HL-60/S4 treated with retinoic acid at 250 ng/mL for 4 days and 3 days (cell line): ENCODE results near the gene ABCG1.

Source experiments
- in situ Hi-C: fragments of 300-500 bp; cut with MboI; formaldehyde crosslinking; loops from 2 replicates; pipeline ENCODE4 v1.7.0; 2022; ENCODE audit warnings: low sequenced_read_pairs

The ABCG1 gene

DNA sequence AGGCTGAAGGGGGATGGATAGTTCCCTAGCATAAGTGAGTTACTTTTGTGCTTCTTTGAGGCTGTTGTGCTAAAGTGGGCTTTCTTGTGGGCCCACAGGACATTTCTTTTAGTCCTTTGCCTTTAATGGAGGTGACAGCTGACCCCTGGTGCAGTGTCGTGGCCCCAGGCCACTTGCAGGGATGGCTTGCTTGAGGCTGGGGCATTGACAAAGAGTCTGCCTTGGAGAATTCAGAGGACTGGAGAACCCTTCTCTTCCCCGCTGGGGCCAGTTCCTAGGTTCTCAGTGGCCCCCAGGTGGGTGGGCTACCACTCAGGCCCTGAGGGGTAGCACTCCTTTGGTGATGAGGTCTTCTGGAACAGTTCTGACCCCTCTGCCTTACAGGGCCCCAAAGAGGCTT is 12.8 kb downstream of the ABCG1 start:
- in situ Hi-C loops: no loop called here

DNA sequence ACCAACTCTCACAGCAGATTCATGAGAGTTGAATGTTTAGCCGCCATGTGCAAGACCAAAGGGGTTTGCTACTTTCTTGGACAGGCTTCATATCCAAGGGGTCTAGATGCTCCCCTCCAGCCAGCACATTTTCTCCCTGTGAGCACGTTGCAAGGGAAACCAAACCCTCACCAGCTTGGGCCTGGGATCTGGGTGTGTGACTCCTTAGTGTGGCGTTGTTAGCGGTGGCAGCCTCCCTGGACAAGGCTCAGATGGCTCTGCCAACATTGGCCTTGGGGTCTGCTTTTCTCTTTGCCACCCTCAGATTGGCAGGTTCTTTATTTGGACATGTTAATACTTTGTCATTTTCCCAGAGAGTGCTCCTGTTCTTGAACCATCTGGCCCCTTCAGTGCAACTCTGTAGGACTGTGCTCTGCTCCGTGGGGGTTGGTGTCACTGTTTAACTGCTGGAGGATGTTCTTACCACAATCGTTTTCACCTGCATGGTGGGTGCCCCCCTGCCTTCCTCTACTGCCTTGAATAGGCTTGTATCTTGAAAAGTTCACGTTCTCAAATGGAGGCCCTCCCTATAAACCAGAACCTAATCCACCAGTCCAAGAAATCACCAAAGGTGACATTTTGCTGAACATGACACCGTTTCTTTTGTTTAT is 13.4 kb downstream of the ABCG1 start:
- in situ Hi-C loops: no loop called here

DNA sequence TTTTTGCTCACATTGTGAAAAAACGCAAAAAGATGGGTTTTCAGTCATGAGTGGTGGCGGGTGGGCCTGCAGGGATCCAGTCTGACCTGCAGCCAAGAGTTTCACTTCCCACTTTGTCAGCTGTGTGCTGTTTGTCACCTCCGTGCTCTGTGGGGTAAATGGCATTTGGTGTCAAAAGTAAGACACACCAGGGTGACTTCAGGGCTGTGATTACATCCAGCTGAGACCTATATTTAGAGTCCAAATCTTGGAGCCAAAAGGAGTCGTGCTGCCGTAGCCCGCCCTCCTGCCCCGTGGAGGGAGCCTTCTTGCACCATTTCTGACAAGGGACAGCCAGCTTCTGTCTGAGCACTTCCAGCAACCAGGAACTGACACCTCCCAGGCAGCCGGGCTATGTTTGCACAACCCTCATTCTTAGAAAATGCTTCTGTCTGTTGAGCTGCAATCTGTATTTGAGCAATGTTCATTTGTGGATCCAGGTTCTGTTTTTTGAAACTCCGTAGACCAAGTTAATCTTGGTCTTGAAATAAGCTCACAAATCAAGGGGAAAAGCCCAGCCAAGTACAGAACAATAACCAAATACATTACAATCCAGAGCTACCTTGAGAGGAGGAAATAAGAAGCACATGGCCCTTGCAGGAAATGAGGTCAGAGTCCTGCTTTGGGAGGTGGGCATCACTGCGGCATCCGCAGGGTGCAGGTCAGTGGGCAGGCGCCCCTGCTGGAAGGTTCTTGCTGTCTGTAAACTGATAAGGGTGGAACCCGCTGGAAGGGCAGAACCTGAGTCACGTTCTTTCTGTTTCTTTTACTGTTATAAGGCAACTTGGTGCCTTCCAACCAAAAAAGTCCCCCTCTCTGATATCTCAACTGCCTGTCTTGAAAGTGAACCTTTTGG is 14.4 kb downstream of the ABCG1 start:
- in situ Hi-C loops: no loop called here

DNA sequence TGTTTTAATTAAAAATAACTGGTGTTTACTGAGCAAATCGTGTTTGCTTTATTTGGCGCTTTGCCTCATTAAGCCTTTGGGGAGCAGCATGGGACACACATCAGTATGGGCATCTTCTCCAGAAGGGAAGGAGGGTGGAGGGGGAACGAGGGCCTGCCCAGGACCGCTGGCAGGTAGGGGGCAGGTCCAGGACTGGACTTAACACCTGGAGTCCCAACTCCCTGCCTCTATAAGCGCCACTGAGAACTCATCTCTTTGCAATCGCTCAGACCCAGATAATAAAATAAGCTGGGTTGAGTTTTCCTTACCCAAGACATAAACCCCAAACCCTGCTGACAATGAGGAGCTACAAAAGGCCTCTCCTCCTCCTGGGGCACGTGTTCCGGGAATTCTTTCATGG is 15.1 kb downstream of the ABCG1 start:
- in situ Hi-C loops: no loop called here

DNA sequence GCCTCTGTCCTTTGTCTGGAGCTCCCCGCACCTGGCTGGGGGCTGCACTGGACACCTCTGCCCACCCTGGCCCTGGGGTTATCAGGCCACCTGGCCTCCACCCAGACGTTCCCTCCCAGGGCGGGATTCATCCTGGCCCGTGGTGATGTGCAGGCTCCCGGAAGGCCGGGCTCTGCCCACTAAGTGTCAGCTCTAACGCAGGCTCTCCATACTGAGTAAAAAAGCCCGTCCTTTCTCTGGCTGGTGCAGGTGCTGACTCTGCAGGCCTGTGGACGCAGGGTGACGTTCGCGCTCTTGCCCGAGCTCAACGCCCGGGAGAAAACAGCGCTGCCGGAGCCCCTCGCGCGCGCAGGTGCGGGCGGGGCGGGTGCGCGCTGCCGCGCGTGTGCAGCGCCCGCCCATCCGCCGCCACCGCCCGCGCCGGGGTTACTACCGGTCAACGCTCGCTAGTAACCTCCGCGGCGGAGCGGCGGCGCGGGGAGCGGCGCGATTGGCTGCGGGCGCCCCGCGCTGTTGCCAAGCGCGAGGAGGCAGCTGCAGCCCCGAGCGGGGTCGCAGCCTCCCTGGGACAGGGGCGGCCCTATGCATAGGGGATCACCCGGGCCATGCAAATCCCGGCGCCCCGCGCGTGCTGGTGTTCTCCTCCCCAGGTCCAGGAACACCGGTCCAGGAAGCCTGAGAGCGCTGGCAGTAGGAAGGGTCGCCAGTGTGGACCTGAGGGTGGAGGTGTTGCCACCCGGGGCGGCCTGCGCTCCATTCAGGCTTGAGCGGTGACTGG is 15.7 kb downstream of the ABCG1 start:
- in situ Hi-C loops: no loop called here

DNA sequence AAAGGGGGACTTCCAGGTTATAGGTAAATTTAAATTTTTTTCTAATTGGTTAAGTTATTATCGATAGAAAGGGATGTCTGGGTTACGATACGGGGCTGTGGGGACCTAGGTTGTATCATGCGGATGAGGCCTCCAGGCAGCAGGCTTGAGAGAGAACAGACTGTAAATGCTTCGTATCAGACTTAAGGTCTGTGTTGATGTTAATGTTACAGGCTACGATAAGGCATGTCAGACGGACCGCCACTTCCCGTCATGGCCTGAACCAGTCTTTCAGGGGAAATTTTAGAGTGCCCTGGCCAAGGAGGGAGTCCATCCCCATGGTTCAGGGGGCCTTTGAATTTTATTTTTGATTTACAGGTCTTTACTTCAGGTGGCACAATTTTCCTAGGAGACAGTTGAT is 16.7 kb downstream of the ABCG1 start:
- in situ Hi-C loops: no loop called here

DNA sequence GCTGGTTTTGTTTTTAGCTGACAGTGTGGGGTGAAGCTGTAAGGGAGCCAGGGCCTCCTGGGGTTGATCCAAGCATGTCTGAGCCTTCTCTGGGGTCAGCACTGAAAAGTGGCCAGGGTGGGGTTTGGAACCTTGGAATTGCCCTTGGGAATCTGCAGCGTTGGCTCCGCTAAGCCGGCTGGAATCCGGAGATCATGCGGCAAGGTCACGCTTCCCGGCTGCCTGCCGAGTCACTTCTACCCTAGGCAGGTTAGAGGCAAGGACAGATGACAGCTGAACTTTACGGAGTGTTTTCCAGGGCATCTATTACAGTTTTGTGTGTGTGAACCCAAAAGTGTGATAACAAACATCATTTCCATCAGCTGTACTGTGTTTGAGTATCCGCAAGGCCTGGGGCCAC is 17.1 kb downstream of the ABCG1 start:
- in situ Hi-C loops: no loop called here

DNA sequence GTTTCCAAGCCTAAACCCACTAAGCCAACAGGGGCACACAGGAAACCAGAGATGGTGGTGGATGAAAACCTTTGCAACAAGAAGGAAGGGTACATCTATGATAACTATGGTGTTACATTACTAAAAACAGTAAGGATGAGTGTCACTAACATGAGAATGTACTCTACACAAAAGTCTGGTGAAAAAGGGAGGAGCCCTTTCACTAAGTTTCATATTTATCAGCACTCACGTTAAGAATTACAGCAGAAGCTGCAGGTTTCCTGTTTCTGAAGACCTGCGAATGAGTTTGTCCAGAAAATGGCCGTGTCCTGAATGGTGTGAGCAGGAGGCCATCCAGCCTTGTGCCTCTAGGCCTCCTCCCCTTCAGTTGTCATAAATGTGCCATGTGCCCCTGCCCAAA is 17.8 kb downstream of the ABCG1 start:
- in situ Hi-C loops: no loop called here

DNA sequence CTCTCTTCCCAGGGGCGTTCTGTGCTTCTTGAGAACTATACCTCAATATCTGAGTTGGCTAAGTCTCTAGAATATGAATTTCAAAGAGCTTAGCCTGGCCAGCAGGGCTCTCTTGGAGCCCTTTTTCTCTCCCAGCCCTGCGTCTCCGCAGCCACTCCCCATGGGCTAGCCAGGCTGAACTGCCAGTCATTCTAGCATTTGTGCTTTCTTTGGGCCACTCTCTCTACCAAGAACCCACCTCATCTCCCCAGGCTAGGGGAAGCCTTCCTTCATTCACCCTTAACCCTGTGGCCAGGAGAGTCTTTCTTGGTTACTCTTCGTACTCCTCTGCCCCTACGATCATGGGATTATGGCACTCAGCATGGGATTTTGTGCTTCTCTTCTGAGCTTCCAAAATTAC is 18.2 kb downstream of the ABCG1 start:
- in situ Hi-C loops: no loop called here

DNA sequence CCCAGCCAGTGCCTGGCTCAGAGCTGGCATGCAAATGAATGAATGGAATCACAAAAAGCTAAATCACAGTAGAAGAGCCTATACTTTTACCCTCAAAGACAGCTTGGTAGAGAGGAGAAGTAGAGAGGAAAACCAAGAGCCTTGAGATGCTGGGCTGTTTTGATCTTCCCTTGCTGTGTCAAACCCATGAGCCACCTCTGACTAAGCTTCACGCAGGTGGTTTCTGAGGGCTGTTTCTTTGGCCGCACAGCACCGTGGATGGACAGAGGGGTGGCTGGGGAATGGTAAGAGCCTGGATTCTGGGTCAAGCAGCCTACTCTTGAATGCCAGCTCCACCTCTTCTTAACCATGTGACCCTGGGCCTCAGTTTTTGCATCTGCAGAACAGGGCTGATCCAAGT is 18.6 kb downstream of the ABCG1 start:
- in situ Hi-C loops: no loop called here

DNA sequence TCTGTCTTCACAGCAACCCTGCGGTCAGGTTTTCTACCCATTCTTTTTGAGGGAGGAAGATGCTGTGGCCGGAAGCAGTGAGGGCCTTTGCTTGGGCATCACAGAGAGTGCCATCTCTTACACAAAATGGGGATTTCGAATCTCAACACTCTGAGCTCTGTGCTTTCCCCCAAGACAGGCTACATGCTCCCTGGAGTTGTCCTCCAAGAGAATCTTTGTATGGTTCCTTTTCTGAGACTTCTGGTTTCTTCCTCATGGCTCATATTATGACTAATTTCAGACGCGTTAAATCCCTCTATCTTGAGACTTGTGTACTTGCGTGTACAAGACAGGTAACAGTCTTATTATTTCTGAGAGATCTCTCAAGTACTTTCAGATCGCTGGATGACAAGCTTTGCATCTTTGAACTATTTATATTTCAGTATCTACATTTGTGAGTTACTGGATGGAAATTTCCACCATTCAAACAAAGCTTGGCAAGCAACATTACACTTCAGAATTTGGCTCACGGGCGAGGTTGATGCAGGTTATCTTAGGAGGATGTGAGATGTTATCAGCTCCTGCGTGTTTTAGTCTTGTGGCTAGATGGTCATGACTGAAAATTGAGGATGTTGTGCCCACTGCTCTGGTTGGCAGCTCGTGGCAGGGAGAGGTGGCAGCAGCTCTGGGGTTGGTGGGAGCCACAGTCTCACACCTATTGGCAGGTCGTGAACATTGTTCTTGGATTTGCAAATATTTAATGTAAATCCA is 19.4 kb downstream of the ABCG1 start:
- in situ Hi-C loops: no loop called here

DNA sequence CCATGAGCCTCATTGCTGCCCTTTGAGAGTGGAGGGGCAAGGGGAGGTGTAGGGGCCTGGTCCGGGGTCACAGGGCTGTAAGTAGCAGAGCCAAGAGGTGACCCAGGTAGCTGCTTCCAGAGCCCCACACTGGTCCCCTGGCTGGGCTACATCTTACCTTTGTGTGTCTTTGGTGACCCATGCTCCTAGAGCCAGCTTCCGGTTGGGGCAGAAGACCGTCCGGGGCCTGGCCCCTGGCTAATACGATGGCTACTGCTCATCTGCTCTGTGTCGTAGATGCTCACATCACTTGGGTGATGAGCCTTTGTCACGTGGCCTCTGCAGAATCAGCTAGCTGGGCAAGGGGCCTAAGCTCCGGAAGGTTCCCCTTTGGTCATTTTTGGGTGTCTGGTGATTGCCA is 20.6 kb downstream of the ABCG1 start:
- in situ Hi-C loops: no loop called here

DNA sequence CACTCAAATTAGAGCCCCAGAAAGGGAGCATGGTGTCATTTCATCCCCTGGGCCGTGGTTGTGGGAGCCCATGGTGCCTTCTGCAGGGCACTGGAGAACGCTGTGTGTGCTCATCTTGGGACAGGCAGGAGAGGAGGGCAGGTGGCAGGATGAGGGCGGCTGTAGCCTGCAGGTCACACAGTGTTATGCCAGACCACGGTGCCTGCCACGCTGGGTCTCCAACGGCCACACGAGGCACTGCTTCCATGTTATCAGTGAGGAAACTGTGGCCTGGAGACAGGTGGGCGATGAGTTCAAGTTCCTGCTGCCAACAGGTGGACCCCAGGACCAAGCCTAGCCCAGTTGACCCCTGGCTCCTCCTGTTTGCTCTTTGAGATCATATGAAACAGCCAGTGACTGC is 21.0 kb downstream of the ABCG1 start:
- in situ Hi-C loops: no loop called here

DNA sequence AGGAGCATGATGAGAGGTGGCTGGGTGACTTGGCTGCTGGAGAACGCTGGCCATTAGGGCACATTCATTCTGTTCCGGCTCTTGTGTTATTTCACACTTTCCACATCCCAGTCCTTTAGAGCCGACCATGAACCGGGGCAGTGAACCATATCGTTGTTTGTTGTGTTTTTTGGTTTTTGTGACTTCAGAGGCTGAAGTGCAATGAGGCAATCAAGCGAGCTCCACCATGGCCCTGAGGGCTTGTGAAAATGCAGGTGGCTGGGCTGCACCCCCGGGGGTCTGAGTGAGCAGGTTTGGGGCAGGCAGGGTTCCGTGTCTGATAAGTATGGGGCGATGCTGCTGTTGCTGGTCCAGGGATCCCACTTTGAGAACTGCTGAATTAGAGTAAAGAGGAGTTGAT is 23.7 kb downstream of the ABCG1 start:
- in situ Hi-C loops: no loop called here

DNA sequence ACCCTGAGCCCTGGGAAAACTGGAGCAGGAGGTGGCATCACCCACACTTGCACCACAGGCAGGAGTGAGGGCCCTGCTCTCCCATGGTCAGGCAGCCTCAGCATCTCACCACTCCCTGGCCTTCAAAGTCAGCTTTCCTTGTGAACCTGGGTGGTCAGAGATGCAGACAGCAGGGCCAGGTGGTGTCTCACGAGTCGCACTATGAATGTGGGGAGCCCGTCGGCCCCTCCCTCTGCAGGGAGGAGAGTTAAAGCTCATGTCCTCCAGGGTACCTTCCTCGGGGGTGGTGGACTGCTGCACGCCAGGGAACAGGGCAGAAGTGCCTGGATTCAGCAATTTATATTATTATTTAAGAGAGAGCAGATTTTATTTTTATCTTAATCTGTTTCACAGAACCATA is 24.1 kb downstream of the ABCG1 start:
- in situ Hi-C loops: no loop called here

DNA sequence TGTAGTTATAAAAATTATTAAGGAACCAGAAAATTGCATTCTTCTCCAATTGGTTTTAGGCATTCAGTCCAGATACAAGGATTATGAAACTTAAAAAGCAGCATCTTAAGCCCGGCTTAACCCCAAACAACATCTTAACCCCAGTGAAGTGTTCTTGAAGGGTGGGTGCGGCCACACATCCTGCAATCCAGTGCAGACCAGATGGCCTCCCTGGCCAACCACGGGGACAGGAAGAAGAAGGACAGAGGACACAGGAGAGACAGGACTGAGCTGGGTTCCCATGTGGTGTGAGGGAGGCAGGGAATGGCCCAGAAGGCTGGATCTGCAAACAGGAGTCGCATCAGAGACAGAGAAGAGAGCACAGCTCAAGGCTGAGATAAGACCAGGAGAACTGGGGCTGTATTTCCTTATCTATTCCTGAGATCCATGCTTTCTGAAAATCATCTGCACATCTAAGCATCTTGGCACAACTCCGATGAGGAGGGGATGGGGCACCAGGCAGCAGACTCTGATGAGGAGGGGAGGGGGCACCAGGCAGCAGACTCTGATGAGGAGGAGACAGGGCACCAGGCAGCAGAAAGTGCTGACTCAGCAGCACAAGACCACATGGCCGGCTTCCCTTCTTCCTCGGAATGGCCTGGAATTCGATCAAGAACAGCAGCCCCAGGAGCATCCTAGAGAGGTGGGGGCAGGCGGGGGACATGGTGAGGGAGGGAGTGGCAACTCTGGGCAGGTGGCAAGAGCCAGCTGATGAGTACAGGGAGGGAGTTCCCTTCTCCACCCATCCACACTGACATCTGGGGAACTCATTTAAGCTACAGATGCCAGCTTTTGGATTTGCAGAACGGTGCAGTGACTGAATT is 26.6 kb downstream of the ABCG1 start:
- in situ Hi-C loops: no loop called here

DNA sequence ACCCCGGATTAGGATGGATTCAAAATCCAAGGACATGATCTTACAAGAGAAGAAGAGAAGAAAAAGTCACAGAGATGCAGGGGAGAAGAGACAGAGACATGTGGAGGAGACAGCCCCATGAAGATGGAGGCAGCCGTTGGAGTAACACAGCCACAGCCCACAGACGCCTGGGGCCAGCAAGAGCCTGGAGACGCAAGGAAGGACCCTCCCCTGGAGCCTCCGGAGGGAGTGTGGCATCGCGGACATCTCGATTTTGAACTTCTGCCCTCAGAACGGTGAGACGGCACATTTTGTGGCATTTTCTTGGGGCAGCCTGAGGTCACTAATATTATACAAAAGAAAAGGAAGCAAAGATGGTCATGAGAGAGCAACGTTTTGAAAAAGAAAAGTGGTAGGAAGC is 28.8 kb downstream of the ABCG1 start:
- in situ Hi-C loops: no loop called here

DNA sequence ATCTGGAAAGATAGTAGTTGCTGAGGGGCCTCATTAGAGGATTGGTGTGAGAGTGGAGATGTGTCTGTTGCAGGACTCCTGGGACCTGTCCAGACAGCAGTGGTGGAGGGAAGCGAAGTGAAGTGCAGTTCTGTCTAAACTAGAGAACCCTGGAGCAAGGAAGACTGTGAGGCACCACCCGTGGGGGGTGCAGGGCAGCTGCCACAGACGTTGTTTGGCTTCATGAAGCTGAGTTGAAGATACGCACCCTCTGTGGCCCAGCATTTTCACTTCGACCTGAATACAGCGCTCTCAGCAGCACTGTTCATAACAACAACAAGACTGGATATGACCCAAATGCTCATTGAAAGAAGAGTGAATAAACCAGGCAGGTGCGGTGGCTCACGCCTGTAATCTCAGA is 29.3 kb downstream of the ABCG1 start:
- in situ Hi-C loops: no loop called here

DNA sequence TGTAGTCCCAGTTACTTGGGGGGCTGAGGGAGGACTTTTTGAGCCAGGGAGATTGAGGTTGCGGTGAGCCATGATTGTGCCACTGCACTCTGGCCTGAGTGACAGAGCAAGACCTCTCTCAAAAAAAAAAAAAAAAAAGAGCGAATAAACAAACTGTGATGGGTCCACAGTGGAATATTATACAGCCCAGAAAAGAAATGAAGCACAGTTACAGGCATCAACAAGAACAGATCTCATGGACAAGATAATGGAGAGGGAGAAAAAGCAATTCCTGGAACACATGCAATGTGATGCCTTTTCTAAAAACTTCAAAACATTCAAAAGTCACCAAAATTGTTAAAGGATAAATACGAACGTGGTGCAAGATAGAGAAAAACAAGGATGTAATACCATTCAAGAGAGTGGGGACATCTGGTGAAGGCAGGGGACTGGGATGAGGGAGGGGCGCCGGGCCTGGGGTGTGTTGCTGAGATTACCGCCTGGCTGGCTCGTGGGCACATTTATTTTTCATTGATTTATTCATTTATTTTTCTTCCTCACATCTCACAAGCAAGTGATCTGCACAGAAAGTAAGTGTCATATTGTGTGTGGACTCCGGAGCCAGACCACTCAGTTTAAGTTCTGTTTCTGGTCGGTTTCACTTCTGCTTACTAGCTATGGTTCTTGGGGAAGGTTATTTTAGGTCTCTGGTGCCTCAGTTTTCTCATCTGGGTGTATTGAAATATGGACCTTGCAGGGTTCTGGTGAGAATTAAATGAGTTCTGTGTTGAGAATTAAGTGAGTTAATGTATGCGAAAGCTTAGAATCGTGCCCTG is 30.1 kb downstream of the ABCG1 start:
- in situ Hi-C loops: no loop called here
